ENCODE results near the gene TM4SF4. TPM values are rescaled to one million over a fixed set of nuclear protein-coding genes. Genes with fewer than 3 reads are reported as not detected.

Gene TM4SF4
- total and polyA plus RNA-seq, 8 donors, result 18.9 to 411 (median 45.8) TPM

- H3K4me1 ChIP-seq, result no peaks in the 10 kb centered on the region
- no peak overlapping the region for H3K4me3 ChIP-seq
- no peak for DNase-seq
- H3K9me3 ChIP-seq, result no peaks in the 10 kb centered on the region
- no peak for ATAC-seq
- no peaks in the 10 kb centered on the region for H3K36me3 ChIP-seq
- no peak for TF ChIP-seq CTCF (IDR thresholded peaks at IDR 0.05)
- no peak for FAIRE-seq
- H3K27ac ChIP-seq, result no peak overlapping the region
- intact Hi-C loops (cut with DNase I), result no loop called here
- 50 to 60% methylated on average over 1 of the region's 1 CpG for WGBS, 2 donors
- H3K27me3 ChIP-seq, result no peaks in the 10 kb centered on the region
Observed at GRCh38 chr3:149506540-149506939, 32.0 kb downstream of the TM4SF4 start.

- FAIRE-seq, result no peak
- 47 to 49% methylated on average over 2 of the region's 2 CpGs for WGBS, 2 donors
- no peak for TF ChIP-seq CTCF (IDR thresholded peaks at IDR 0.05)
Observed at GRCh38 chr3:149506965-149507364, 32.5 kb downstream of the TM4SF4 start.

GRCh38 chr3:149507491-149508324 lies 33.2 kb downstream of the TM4SF4 start:
- peak in 1 of 6 donors; percentile 23 for DNase-seq
- intact Hi-C loops (cut with DNase I), result no loop called here
- H3K36me3 ChIP-seq, result no peaks in the 10 kb centered on the region
- H3K27me3 ChIP-seq, result no peaks in the 10 kb centered on the region
- no peak overlapping the region for H3K4me3 ChIP-seq
- H3K9me3 ChIP-seq, result no peaks in the 10 kb centered on the region
- peaks cover 0 to 5% (median 0%) of the 10 kb centered on the region in 3 donors for H3K4me1 ChIP-seq
- no peak for FAIRE-seq
- TF ChIP-seq CTCF (IDR thresholded peaks at IDR 0.05), result no peak
- peak in 3 of 4 donors; percentile 23 to 73 (median 61) for ATAC-seq
- no peak overlapping the region for H3K27ac ChIP-seq
- WGBS, 2 donors, result 43 to 47% methylated on average over 14 of the region's 14 CpGs

More at GRCh38 chr3:149506965-149507364, 32.5 kb downstream of the TM4SF4 start:
- Histone ChIP-seq H3K9me3 (no peaks in the 10 kb centered on the region), H3K4me3 (no peak overlapping the region), H3K36me3 (no peaks in the 10 kb centered on the region), H3K27ac (no peak overlapping the region), H3K27me3 (no peaks in the 10 kb centered on the region), H3K4me1 (no peaks in the 10 kb centered on the region)
- intact Hi-C loops (cut with DNase I), result no loop called here
- ATAC-seq (no peak), DNase-seq (no peak)

- no peak for FAIRE-seq
- Histone ChIP-seq H3K36me3 (no peaks in the 10 kb centered on the region), H3K27me3 (no peaks in the 10 kb centered on the region), H3K27ac (no peak overlapping the region), H3K9me3 (no peaks in the 10 kb centered on the region), H3K4me3 (no peak overlapping the region), H3K4me1 (peaks cover 0 to 5% (median 0%) of the 10 kb centered on the region in 3 donors)
- TF ChIP-seq CTCF (IDR thresholded peaks at IDR 0.05), result no peak
- 79 to 88% methylated on average over 3 of the region's 3 CpGs for WGBS, 2 donors
- intact Hi-C loops (cut with DNase I), result no loop called here
- no peak for DNase-seq
- ATAC-seq, result no peak
Observed at GRCh38 chr3:149509526-149509925, 35.0 kb downstream of the TM4SF4 start.

GRCh38 chr3:149510480-149510879 lies 36.0 kb downstream of the TM4SF4 start:
- Histone ChIP-seq H3K27me3 (no peaks in the 10 kb centered on the region), H3K9me3 (no peaks in the 10 kb centered on the region), H3K27ac (no peak overlapping the region), H3K4me3 (no peak overlapping the region), H3K36me3 (no peaks in the 10 kb centered on the region), H3K4me1 (peaks cover 0 to 5% (median 0%) of the 10 kb centered on the region in 3 donors)
- no peak for TF ChIP-seq CTCF (IDR thresholded peaks at IDR 0.05)
- WGBS, 2 donors, result 75 to 83% methylated on average over 3 of the region's 3 CpGs
- intact Hi-C loops (cut with DNase I), result loop anchor here in 1 of 3 donors (10.0 kb wide), 1 partner anchor 204 kb away; no protein-coding TSS in a partner anchor
- no peak for ATAC-seq
- FAIRE-seq, result no peak
- no peak for DNase-seq

All from pancreas (tissue), 10 donors.